ENCODE measurements around the gene RERGL.
"Not testable (repeated sequence)": the region's sequence is repeated elsewhere in the genome, so short reads cannot be mapped to it uniquely, and the experiment has no call there.

RERGL gene

GRCh38 chr12:18071336-18071735 is 18.7 kb downstream of the RERGL start:
- no peaks in the 10 kb centered on the region for H3K36me3 ChIP-seq (ENCODE audit: insufficient read depth, low read length)
- no peaks in the 10 kb centered on the region for H3K4me1 ChIP-seq (ENCODE audit: insufficient read depth, low read length)
- H2AFZ ChIP-seq (ENCODE audit: low read depth, low read length) = no peak overlapping the region
- no peaks in the 10 kb centered on the region for H3K27me3 ChIP-seq (ENCODE audit: insufficient read depth, low read length)
- no peaks in the 10 kb centered on the region for H3K9me3 ChIP-seq (ENCODE audit: low read length)
- no peak overlapping the region for H3K4me3 ChIP-seq (ENCODE audit: low read length)

- H3K36me3 ChIP-seq (ENCODE audit: insufficient read depth, low read length) = no peaks in the 10 kb centered on the region
- H3K9me3 ChIP-seq (ENCODE audit: low read length) = no peaks in the 10 kb centered on the region
- H3K4me1 ChIP-seq (ENCODE audit: insufficient read depth, low read length) = no peaks in the 10 kb centered on the region
- no peaks in the 10 kb centered on the region for H3K27me3 ChIP-seq (ENCODE audit: insufficient read depth, low read length)
- no peak overlapping the region for H3K4me3 ChIP-seq (ENCODE audit: low read length)
- no peak overlapping the region for H2AFZ ChIP-seq (ENCODE audit: low read depth, low read length)
These were observed 21.6 kb downstream of the RERGL start for GRCh38 chr12:18068355-18068754.

- Histone ChIP-seq H2AFZ (ENCODE audit: low read depth, low read length) (no peak overlapping the region), H3K4me1 (ENCODE audit: insufficient read depth, low read length) (no peaks in the 10 kb centered on the region), H3K36me3 (ENCODE audit: insufficient read depth, low read length) (no peaks in the 10 kb centered on the region), H3K9me3 (ENCODE audit: low read length) (no peaks in the 10 kb centered on the region), H3K4me3 (ENCODE audit: low read length) (no peak overlapping the region), H3K27me3 (ENCODE audit: insufficient read depth, low read length) (no peaks in the 10 kb centered on the region)
These were observed 23.3 kb downstream of the RERGL start for GRCh38 chr12:18066666-18067065.

GRCh38 chr12:18062867-18063266 is 27.1 kb downstream of the RERGL start:
- H3K27me3 ChIP-seq (ENCODE audit: insufficient read depth, low read length); H3K36me3 ChIP-seq (ENCODE audit: insufficient read depth, low read length); H3K4me3 ChIP-seq (ENCODE audit: low read length); H2AFZ ChIP-seq (ENCODE audit: low read depth, low read length); H3K9me3 ChIP-seq (ENCODE audit: low read length); H3K4me1 ChIP-seq (ENCODE audit: insufficient read depth, low read length): not testable (repeated sequence)

GRCh38 chr12:18057051-18057450 is 32.9 kb downstream of the RERGL start:
- Histone ChIP-seq H3K4me3 (ENCODE audit: low read length) (no peak overlapping the region), H3K27me3 (ENCODE audit: insufficient read depth, low read length) (no peaks in the 10 kb centered on the region), H3K9me3 (ENCODE audit: low read length) (no peaks in the 10 kb centered on the region), H3K36me3 (ENCODE audit: insufficient read depth, low read length) (no peaks in the 10 kb centered on the region), H2AFZ (ENCODE audit: low read depth, low read length) (no peak overlapping the region), H3K4me1 (ENCODE audit: insufficient read depth, low read length) (no peaks in the 10 kb centered on the region)

- no peaks in the 10 kb centered on the region for H3K9me3 ChIP-seq (ENCODE audit: low read length)
- H3K4me3 ChIP-seq (ENCODE audit: low read length) = no peak overlapping the region
- H3K27me3 ChIP-seq (ENCODE audit: insufficient read depth, low read length) = no peaks in the 10 kb centered on the region
- no peaks in the 10 kb centered on the region for H3K36me3 ChIP-seq (ENCODE audit: insufficient read depth, low read length)
- no peak overlapping the region for H2AFZ ChIP-seq (ENCODE audit: low read depth, low read length)
- H3K4me1 ChIP-seq (ENCODE audit: insufficient read depth, low read length) = no peaks in the 10 kb centered on the region
These were observed 34.9 kb downstream of the RERGL start for GRCh38 chr12:18054925-18055619.

- Histone ChIP-seq H3K36me3 (ENCODE audit: insufficient read depth, low read length) (no peaks in the 10 kb centered on the region), H3K4me3 (ENCODE audit: low read length) (no peak overlapping the region), H2AFZ (ENCODE audit: low read depth, low read length) (no peak overlapping the region), H3K4me1 (ENCODE audit: insufficient read depth, low read length) (no peaks in the 10 kb centered on the region), H3K9me3 (ENCODE audit: low read length) (no peaks in the 10 kb centered on the region), H3K27me3 (ENCODE audit: insufficient read depth, low read length) (no peaks in the 10 kb centered on the region)
These were observed 44.5 kb downstream of the RERGL start for GRCh38 chr12:18045446-18045992.

GRCh38 chr12:18040060-18040742 is 49.8 kb downstream of the RERGL start:
- H3K4me3 ChIP-seq (ENCODE audit: low read length); H3K4me1 ChIP-seq (ENCODE audit: insufficient read depth, low read length); H3K36me3 ChIP-seq (ENCODE audit: insufficient read depth, low read length): not testable (repeated sequence)

More at GRCh38 chr12:18040060-18040742, 49.8 kb downstream of the RERGL start:
- not testable (repeated sequence) for H2AFZ ChIP-seq (ENCODE audit: low read depth, low read length); H3K9me3 ChIP-seq (ENCODE audit: low read length); H3K27me3 ChIP-seq (ENCODE audit: insufficient read depth, low read length)
